Occipital lobe (tissue), 2 donors: ENCODE results near the gene OPA3. TPM values are rescaled to one million over a fixed set of nuclear protein-coding genes. Genes with fewer than 3 reads are reported as not detected.
"Not testable (repeated sequence)": the region's sequence is repeated elsewhere in the genome, so short reads cannot be mapped to it uniquely, and the experiment has no call there.

Source experiments
- DNase-seq: peaks from one replicate; lab custom pipeline; 2025; lab: John Stamatoyannopoulos, UW
- total RNA-seq: library from RNA; depleted of rRNA; stranded (reverse); fragments of >200 nt; gene quantifications from one replicate; pipeline ENCODE4 v1.2.3, GENCODE V29; 2014

Gene OPA3
- 2.0 TPM for total RNA-seq

- peak; percentile 99 for DNase-seq
Observed at GRCh38 chr19:45584332-45585157, at the start of gene OPA3. OPA3 (minus strand) TSS chr19:45584802; CDS start chr19:45584764, 38 bp downstream.

GRCh38 chr19:45632468-45633196 is 48.0 kb upstream of the OPA3 start:
- DNase-seq = no peak

GRCh38 chr19:45630463-45630862 is 45.9 kb upstream of the OPA3 start:
- no peak for DNase-seq

- DNase-seq = no peak
Observed at GRCh38 chr19:45629704-45630103, 45.1 kb upstream of the OPA3 start.

- DNase-seq = not testable (repeated sequence)
Observed at GRCh38 chr19:45628219-45628618, 43.6 kb upstream of the OPA3 start.

GRCh38 chr19:45623984-45624383 is 39.4 kb upstream of the OPA3 start:
- no peak for DNase-seq

- DNase-seq = no peak
Observed at GRCh38 chr19:45621976-45622503, 37.4 kb upstream of the OPA3 start.

GRCh38 chr19:45621389-45621788 is 36.8 kb upstream of the OPA3 start:
- no peak for DNase-seq

- DNase-seq = no peak
Observed at GRCh38 chr19:45616704-45617017, 32.1 kb upstream of the OPA3 start.

GRCh38 chr19:45615795-45616703 is 31.4 kb upstream of the OPA3 start:
- DNase-seq = peak; percentile 13

GRCh38 chr19:45615056-45615455 is 30.5 kb upstream of the OPA3 start:
- not testable (repeated sequence) for DNase-seq

- DNase-seq = no peak
Observed at GRCh38 chr19:45613926-45614725, 29.5 kb upstream of the OPA3 start.

- no peak for DNase-seq
Observed at GRCh38 chr19:45608948-45609347, 24.3 kb upstream of the OPA3 start.

- peak; percentile 26 for DNase-seq
Observed at GRCh38 chr19:45607071-45608029, 22.7 kb upstream of the OPA3 start.

- DNase-seq = no peak
Observed at GRCh38 chr19:45601524-45602374, 17.1 kb upstream of the OPA3 start, which contains the start of gene GPR4. GPR4 (minus strand) TSS chr19:45602212; CDS start chr19:45591866, 10,346 bp downstream.

- no peak for DNase-seq
Observed at GRCh38 chr19:45601115-45601514, 16.5 kb upstream of the OPA3 start.

GRCh38 chr19:45600340-45600885 is 15.8 kb upstream of the OPA3 start:
- no peak for DNase-seq

- DNase-seq = no peak
Observed at GRCh38 chr19:45599286-45599685, 14.7 kb upstream of the OPA3 start.
